Raji (cell line): Measurements from ENCODE around the gene F13A1.

ENCODE experiments used
- POLR2A ChIP-seq: IDR thresholded peaks from 2 replicates; pipeline ENCODE4 v1.6.1; 2011; ENCODE audit warnings: low read depth, low read length, control low read depth; ENCODE audit not compliant: insufficient read depth

Gene F13A1

DNA sequence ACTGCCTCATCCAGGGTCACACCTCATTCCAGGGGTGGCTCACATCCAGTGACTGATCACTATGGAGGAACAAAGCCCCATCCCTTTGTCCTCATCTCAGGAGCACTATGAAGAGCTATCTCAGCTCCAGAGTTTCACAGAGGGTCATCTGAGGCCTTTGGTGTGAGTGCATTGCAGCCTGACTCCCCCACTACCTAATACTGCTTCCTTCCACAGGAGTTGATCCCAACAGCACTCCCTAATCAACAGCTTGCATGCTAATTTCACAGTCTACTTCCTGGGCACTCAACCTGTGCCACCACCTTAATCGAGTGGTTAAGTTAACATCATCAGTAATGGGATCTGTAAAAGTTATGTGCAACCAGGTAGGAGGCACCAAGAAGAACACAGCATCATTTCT is 37.7 kb downstream of the F13A1 start:
- no peak for TF ChIP-seq POLR2A

DNA sequence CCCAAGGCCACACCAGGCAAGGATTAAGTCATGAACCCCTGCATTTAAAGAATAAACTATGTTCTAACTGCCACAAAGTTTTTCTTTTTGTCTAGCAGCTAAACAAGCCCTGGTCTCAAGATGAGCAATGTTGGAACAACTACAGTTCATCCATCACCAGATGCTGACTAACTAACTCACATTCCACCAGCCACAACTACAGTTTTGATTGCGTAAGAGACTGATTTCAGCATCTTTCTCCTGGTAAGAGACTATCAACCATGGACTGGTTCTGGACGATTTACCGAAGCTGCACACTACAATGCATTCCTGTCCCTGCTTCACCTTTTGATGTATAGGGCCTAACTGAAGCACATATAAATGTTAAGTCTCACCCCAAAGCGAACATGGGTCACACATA is 43.0 kb downstream of the F13A1 start:
- TF ChIP-seq POLR2A, result no peak

DNA sequence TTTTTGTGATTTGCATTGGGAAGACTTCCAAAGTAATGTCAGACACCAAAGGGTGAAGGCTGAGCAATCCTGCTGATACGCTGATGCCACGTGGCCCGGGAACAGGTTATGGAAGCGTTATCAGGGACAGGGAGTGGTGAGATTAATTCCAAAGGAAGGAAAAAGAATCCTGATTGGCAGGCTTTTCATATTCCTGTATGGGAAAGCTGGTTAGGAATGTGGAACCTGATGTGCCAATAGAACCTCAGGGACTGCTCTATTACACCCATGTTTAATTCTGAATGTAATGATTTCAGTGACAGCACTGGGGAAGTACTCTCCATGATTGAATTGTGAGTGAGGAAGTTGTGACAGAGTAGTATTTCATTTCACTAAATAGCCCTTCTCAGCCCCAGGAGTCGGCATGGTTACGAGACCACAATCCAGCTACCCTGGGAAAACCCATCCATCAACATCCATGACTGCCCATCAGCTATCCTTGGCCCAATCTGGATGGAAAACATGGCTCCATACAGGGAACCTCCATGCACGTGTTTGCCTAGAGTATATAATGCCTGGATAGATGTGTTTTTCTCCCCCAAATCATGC is 49.4 kb downstream of the F13A1 start:
- TF ChIP-seq POLR2A, result no peak

DNA sequence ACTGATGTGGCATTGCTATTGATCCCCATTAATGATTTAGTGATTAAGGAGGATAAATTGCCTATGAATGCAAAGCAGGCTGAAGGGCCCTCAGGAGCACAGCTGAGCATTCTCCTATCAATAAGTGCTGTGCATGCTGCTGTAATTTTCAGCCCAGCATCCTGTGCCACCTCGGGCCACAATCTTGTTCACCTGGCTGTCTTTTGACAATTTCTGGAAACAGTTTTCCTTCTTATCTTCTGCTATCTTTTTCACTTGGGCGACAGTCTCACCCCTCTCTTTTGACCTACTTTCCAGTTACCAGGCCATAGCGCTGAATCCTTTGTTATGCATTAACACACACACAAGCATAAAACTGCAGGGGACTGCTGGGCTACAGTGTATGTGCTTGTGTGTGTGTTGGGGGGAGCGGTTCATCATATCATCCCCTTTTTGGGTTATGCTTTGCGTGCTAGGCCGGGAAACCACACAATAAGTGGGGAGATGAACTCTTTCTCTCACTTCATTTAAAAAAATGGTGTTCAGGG is 60.2 kb downstream of the F13A1 start:
- TF ChIP-seq POLR2A, result no peak

DNA sequence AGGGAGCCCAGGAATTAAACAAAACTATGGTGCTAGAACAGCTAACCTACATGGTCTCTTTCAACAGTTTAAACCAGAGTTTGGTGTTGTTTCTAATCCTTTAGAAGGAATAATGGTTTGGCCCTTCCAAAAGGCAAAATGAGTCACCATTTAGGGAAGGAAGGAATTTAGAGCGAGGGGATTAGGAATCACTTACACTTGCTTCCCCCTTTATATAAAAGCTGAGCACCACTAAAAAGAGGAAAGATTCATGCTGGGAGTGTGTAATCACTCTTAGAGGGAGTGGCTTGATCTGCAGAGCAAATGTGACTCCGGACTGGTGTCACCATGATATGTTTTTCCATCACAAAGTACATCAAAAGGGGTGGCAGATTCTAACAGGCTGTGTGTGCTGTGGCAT is 63.6 kb downstream of the F13A1 start:
- TF ChIP-seq POLR2A, result no peak

DNA sequence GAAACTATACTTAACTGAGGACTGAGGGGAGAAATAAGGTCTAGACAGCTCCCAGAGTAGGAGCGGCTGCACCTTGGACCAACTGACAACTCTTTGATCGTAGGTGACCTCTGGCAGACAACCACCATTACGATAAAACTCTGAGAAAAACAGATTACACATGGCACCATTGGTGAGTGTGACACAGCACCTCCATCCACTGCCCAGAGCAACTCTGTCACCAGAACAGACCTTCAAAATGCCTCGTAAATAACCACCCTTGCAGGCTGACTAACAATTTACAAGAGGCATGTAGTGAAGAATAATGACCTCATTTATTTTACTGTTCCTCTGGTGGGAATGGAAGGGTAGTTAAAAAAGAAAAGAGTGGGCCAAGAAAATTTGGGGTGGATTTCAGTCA is 64.2 kb downstream of the F13A1 start:
- TF ChIP-seq POLR2A, result no peak

DNA sequence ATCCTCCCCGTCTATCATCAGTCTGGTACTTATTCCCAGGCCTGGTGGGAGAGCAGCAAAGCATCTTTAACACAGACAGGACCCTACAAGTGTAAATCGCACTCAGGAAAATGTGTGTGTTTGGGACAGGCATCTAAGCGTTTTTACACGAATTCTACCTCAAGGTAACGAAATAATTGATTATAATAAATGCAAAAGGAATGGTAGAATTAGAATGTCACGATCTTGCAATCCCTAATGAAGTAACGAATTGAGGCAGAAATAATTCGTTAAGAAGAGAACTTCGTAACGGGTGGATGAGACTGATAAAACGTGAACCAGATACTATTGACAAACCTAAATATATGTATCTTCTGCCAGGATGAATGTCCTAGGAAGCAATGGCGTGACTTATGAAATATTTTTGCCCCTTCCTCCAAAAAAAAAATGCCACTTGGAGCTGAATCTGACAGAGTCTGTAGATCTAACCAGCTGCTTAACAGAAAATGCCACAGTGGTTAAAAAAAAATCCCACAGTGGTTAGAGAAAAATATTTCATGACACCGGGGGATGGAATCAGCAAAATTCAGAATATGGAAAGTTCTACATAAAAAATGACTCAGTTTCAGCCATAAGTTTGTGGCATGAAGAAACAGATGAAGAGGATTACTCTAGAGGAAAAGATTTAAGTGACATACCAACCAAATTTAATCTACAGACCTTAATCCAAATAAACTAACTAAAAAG is 68.7 kb downstream of the F13A1 start:
- no peak for TF ChIP-seq POLR2A

DNA sequence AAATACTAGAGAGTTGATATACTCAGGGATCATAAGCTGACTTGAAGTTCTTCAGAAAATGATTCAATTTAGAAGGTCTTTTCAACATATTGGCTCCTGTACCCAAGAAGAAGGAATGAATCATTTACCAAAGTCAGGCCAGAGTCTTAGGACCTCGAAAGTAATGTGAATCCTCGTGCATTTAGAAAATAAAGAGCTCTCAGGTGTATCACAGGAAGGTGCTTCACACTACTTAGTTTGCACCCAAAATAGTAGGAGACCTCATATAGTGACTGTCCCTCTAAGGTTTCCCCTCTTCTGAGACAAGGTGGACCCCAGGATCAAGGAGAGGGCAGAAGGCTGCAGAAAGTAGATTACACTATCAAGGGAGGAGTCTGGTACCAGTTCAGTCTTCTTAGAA is 71.8 kb downstream of the F13A1 start:
- no peak for TF ChIP-seq POLR2A

DNA sequence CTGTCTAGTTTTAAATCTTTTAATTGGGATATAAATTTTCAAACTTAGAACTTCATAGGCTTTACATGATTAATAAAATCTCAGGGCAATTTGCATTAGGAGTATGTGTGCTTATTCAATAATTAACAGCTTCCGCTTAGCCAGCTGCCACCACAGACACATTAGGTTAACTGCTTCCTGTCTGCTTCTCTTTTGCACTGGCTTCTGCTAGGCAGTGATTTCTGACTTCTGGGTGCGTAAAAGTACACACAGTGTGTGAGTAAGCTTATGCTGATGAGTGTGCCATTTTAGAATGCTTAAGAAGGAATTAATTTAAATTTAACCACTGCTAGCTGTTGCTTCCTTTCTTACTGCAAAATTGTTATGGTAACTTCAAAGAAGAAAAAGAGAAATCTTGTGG is 73.9 kb downstream of the F13A1 start:
- TF ChIP-seq POLR2A, result no peak

DNA sequence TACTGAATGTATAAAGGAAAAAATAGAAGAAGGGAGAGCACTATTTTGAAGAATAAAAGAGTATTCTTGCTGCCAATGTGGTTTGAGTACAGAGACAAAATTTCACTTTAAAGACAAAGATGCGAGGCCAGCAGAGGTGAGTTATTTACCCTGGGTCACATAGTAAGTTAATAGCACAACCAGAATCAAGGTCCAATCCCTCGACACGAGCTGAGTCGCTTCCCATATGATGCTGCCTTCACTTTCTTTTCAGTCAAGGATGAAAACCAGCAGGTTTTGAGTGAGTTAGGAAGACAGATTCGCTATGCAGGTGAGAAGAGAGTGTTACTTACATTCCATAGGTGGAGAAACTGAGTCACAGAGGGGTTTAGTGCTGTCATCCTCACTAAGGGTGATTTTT is 75.8 kb downstream of the F13A1 start:
- no peak for TF ChIP-seq POLR2A

DNA sequence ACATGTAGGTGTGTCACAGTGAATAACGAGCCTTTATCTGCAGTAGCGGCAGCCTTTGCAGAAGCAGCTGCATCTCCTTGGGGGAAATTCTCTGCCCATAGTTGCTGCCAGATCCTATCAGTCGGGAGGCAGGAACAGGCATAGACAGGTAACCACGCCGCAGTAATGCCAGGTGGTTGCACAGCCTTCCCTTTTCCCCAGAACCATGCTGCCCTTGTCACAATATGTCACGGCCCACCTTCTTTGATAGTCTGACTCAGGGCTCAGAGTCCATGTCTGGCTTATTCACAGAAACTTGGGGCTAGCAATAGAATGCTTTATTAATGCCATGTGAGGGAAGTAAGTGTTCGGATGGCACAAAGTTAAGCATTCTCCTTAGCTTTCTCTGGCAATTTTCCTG is 76.6 kb downstream of the F13A1 start:
- no peak for TF ChIP-seq POLR2A

DNA sequence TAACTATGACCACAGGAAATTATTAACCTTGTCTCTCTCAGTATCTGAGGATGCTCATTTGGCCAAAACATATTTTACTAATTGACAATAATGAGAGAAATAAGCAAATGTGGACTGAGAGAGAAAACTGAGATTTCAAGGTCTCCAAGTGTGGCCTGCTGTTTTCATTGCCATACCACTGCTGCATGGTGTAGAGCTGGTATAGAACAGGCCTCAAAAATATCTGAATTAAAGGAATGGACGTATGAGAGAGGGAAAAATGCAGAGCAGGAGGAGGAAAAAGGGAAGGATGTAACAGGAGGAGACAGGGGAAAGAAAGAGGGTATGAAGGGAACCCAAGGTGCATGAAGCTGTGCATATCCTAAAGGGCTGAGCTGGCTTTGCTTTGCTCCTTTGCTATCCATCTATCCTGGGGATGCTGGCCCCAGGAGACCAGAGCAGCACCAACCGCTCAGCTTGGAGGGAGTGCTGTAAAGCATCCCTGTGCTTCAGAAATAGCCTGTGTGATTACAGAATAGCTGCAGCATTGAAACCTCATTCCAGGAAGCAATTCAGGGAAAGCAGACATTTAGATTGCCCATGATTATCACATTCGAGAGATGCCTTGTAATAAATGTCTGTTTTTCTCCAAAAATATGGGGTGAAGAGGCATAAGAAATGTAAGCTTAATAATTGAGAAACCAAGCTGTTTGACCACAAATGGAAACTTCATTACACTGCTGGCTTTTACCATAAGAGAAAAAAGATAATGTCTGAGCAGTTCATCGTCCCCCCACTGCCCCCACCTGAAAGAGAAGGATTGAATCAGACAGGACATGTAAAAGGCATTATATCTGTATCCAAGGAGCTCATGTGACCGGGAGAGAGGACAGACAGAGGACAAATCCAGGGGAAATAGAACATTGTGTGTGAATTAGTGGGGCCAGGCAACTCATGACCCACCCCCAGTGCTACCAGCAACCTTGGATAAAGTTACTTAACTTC is 80.6 kb downstream of the F13A1 start:
- TF ChIP-seq POLR2A, result no peak

DNA sequence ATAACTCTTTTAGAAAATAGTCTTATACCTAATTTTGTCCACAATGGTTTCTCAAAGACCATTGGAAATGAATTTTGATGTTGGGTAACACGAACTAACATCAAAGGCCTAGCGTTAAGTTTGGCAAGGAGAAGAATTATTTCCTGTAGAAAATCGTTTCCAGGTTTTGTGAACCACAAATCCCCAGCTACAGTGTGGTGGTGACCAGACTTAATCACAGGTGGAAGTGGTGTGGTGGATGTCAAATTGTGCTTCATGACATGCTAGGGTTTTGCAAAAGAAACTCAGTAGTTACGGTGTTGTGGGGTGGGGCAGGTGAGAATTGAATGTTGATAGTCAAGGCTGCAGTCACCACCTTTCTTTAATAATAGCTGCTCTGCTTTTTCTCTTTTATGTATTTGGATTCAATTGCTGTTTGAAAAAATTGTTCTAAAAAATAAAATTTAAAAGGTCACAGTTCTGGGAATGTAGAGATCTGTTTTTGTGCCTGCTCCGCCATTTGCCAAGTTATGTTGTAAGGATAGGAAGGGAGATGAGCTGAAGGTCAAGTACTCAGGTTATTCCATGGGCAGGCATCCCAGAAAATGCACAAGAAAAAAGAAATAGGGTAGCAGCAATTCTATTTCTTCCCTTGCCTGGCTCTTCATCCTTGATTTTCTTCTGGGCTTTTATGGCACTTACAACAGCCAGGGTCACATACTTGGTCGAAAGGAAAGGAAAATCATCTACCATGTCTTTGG is 83.6 kb downstream of the F13A1 start:
- TF ChIP-seq POLR2A, result no peak

DNA sequence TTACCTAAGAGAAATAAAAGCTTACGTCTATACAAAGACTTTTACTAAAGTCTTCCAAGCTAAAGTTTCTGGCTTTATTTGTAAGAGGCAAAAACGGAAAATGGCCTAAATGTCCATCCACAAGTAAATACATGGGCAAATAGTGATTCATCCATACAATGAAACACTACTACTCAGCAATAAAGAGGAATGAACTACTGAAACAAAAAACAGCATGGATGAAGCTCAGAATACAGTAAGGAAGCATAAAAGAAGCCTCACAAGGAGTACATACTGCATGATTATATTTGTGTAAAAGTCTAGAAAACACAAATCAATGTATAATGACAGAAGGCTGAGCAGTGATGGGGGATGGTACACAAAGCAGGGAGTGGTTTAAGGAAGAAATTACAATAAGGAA is 84.7 kb downstream of the F13A1 start:
- TF ChIP-seq POLR2A, result no peak

DNA sequence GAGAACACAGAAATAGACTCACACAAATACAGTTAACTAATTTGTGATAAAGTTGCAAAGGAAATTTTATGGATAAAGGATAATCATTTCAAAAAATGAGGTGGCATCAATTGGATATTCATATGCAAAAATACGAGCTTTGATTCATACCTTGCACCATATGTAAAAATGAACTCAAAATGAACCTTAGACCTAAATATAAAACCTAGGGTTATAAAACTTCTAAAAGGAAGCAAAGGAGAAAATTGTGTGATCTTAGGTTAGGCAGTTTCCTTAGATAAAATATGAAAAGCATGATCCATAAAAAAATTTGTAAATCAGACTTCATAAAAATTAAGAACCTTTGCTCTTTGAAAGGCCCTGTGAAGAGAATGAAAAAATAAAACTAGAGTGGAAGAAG is 85.5 kb downstream of the F13A1 start:
- no peak for TF ChIP-seq POLR2A

DNA sequence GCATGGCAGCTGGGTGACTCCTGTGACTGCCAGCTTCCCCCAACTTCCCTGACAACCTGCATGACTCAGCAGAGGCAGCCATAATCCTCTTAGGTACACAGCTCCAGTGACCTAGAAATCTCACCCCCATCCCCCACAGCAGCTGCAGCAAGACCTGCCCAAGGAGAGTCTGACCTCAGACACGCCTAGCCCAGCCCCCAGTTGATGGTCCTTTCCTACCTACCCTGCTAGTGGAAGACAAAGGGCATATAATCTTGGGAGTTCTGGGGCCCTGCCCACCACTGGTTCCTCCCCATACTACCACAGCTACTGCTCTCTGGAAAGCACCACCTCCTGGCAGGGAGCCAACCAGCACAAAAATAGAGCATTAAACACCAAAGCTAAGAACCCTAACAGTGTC is 90.2 kb downstream of the F13A1 start:
- no peak for TF ChIP-seq POLR2A

DNA sequence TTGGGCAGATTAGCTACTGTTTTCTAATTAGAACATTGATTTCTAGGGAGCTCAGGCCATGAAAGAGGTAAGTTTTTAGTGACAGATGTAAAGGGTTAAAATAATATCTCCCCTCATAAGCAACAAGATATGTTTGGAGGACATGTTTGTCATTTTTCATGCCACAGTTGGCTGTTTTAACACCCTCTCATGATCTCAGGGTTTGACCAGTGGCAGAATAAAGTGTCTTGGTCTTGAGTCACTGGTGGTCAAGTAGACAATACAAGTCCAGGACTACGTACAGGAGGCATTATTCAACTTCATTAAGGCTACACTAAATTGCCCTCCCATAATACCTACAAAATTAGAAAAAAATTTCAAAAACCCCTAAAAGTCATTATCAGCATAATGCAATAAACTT is 92.6 kb downstream of the F13A1 start:
- no peak for TF ChIP-seq POLR2A
